ENCODE results near the gene FAM136A. TPM values are rescaled to one million over a fixed set of nuclear protein-coding genes. Genes with fewer than 3 reads are reported as not detected.

The FAM136A gene
- total RNA-seq = 10 to 100 TPM; 38.9 to 41.8 TPM
- polyA plus RNA-seq = 10 to 100 TPM; 43.2 to 45.3 (median 44.4) TPM
- total RNA-seq = 34.4 to 133 (median 68.1) reads per million in 6 experiments

DNA sequence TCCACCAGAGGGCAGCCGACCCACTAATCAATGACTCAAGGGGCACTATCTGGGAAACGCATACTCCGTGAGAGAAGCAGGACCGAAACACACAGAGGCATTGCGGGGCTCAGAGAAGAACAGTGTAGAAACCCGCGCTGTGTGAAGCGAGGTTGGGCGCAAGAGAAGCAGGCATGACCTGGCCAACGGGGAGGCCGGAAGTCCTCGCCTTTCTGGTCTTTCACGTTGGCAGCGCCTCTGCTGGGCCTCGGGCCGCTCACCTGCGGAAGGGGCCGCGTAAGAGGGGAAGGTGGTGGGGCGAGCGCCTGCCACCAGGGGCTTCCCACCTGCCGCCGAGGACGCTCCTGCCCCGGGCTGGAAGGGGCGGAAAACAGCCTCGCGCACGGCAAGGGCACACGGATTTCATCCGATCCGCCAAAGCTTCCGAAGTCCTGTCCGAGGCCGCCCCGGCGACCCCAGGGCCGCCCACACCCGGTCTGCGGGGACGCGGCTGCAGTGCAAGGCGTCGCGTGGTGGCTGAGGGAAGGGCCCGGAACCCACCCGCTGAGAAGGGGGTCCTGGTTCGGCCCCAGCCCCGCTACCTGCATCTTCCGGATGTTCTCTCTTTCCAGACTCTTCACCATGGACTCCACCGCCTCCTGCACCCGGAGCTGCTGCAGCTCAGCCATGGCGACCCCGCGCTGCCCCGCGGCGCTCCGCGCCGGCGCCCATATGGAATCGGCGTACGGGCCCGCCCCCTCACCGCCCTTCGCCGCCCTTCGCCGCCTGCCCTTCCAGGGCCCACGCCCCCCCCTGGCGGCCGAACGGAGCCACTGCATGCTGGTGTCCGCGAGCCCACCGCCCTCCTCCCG is at the start of gene FAM136A:
TSS of gene FAM136A (minus strand) at position 724 of the 851 bp plus-strand sequence. CDS start at position 668, 56 bp downstream.
- Mint-ChIP-seq H3K27ac (peak within 1 kb of the TSS; percentile 22 to 96 (median 93)), H3K4me3 (peak within 1 kb of the TSS; percentile 85 to 93 (median 90)), H3K36me3 (peaks cover 6 to 38% (median 12%) of the 10 kb centered on the region in 3 donors), H3K27me3 (no peaks in the 10 kb centered on the region), H3K4me1 (peaks cover 20 to 31% (median 24%) of the 10 kb centered on the region in 4 donors), H3K9me3 (no peaks in the 10 kb centered on the region)
- DNase-seq (peak; percentile 81 to 95 (median 90)), ATAC-seq (peak; percentile 90 to 91)
- POLR2A ChIA-PET = interaction anchor here (0.6 to 4.3 kb wide), 14 partner anchors 8 to 473 kb away, joined by 3 to 45 read pairs (median 4); partner anchors contain the start of genes C2orf42, MXD1, PCYOX1 and SNRPG

- H3K27ac Mint-ChIP-seq = no peak overlapping the region
- no peak overlapping the region for H3K4me3 Mint-ChIP-seq
- H3K36me3 Mint-ChIP-seq = no peaks in the 10 kb centered on the region
- no peaks in the 10 kb centered on the region for H3K4me1 Mint-ChIP-seq
- no peak for ATAC-seq
- H3K9me3 Mint-ChIP-seq = no peaks in the 10 kb centered on the region
- peaks cover 3 to 24% (median 10%) of the 10 kb centered on the region in 5 donors for H3K27me3 Mint-ChIP-seq
- no peak for DNase-seq
- POLR2A ChIA-PET = interaction anchor here (0.6 to 0.7 kb wide), 2 partner anchors 16 to 44 kb away, joined by 4 read pairs; no protein-coding TSS in a partner anchor
Observed at GRCh38 chr2:70349921-70350685, 48.2 kb upstream of the FAM136A start.

GRCh38 chr2:70347831-70348230 is 46.0 kb upstream of the FAM136A start:
- no peak overlapping the region for H3K27ac Mint-ChIP-seq
- H3K4me3 Mint-ChIP-seq = no peak overlapping the region
- no peaks in the 10 kb centered on the region for H3K36me3 Mint-ChIP-seq
- POLR2A ChIA-PET = no interaction called here
- no peak for DNase-seq
- no peaks in the 10 kb centered on the region for H3K4me1 Mint-ChIP-seq
- no peaks in the 10 kb centered on the region for H3K9me3 Mint-ChIP-seq
- peaks cover 3 to 23% (median 10%) of the 10 kb centered on the region in 5 donors for H3K27me3 Mint-ChIP-seq
- ATAC-seq = no peak

DNA sequence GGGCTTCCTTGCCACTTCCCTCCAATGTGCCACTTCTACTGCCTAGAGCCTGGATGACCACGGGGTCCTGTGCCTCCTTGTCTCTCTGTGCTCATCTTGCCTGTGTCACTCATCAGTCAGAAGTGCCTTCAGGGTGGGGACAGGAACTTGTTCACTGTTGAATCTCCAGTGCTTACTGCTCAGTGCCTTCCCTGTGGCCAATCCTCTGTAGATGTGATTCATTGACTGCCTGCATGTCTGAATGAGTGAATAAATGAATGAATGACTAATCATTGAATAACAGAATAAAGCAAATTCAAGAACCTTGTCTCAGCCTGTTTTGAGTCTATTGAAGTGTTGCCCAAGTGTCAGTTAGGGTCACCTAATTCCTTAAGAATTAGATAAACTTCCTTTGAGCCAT is 42.3 kb upstream of the FAM136A start:
- no peak for DNase-seq
- no peak overlapping the region for H3K4me3 Mint-ChIP-seq
- peaks cover 0 to 10% (median 7%) of the 10 kb centered on the region in 5 donors for H3K27me3 Mint-ChIP-seq
- H3K4me1 Mint-ChIP-seq = peaks cover 0 to 7% (median 2%) of the 10 kb centered on the region in 4 donors
- H3K27ac Mint-ChIP-seq = no peak overlapping the region
- H3K36me3 Mint-ChIP-seq = no peaks in the 10 kb centered on the region
- POLR2A ChIA-PET = no interaction called here
- ATAC-seq = no peak
- no peaks in the 10 kb centered on the region for H3K9me3 Mint-ChIP-seq

GRCh38 chr2:70341477-70341765 is 39.6 kb upstream of the FAM136A start:
- POLR2A ChIA-PET = no interaction called here
- no peak overlapping the region for H3K4me3 Mint-ChIP-seq
- ATAC-seq = no peak

DNA sequence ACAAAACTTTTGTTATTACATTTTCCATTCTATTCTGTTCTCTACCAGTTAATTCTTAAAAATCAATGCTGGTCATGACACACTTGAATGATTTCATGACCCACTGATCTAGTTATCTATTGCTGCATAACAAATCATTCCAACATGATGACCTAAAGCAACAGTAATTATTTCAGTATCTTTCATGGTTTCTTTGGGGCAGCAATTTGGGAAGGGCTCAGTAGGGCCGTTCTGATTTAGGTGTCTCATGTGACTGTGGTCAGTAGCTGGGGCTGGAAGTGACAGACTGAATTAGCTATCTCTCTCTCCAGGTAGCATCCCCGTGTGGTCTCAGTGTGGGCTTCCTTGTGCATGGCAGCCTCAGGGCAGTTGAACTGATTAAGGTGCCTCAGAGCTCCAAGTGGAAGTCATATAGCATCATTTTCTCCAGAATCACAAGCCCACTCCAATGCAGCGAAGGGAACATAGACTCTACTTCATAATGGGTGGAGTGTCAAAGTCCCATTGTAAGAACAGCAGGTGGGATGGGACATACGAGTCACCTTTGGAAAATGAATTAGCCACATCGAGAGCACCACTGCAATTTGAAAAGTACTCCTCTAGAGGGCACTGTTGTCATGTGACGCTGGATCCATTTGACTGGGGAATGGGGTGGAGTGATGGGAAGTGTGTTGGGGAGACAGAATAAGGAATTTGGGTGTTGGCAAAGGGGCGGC is 39.1 kb upstream of the FAM136A start:
- Mint-ChIP-seq H3K9me3 (no peaks in the 10 kb centered on the region), H3K27me3 (peaks cover 0 to 11% (median 3%) of the 10 kb centered on the region in 5 donors), H3K4me3 (no peak overlapping the region), H3K36me3 (no peaks in the 10 kb centered on the region), H3K27ac (peak overlapping the region in 1 of 10 donors; percentile 26), H3K4me1 (peaks cover 0 to 7% (median 2%) of the 10 kb centered on the region in 4 donors)
- POLR2A ChIA-PET = no interaction called here
- ATAC-seq = peak; percentile 50 to 53
- DNase-seq = peak in 9 of 10 donors; percentile 10 to 65 (median 43)

More at GRCh38 chr2:70341477-70341765, 39.6 kb upstream of the FAM136A start:
- Mint-ChIP-seq H3K9me3 (no peaks in the 10 kb centered on the region), H3K36me3 (no peaks in the 10 kb centered on the region), H3K27ac (peak overlapping the region in 1 of 10 donors; percentile 26), H3K27me3 (peaks cover 0 to 10% (median 5%) of the 10 kb centered on the region in 5 donors), H3K4me1 (peaks cover 0 to 7% (median 2%) of the 10 kb centered on the region in 4 donors)
- no peak for DNase-seq

DNA sequence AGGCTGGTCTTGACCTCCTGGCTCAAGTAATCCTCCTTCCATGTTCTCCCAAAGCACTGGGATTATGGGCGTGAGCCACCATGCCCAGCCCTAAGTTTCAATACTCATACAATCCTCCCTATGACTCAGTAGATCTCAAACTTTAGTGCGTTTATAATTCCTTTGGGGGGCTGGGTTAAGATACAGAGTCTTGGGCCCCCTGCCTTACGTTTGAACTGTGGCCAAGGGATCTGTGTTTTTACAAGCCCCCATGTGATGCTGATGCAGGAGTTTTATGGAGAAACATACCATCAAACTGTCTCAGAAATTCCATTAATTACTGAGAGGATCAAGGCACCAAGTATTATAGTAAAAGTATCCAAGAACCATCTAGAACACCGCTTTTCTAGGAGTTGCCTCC is 38.2 kb upstream of the FAM136A start:
- Mint-ChIP-seq H3K4me3 (no peak overlapping the region), H3K4me1 (peaks cover 0 to 7% (median 2%) of the 10 kb centered on the region in 4 donors), H3K36me3 (no peaks in the 10 kb centered on the region), H3K27ac (no peak overlapping the region), H3K27me3 (peaks cover 0 to 11% (median 3%) of the 10 kb centered on the region in 5 donors), H3K9me3 (no peaks in the 10 kb centered on the region)
- no peak for DNase-seq
- POLR2A ChIA-PET = no interaction called here
- ATAC-seq = no peak

GRCh38 chr2:70336552-70336951 is 34.7 kb upstream of the FAM136A start:
- Mint-ChIP-seq H3K27me3 (peaks cover 0 to 6% (median 3%) of the 10 kb centered on the region in 5 donors), H3K4me3 (no peak overlapping the region), H3K36me3 (no peaks in the 10 kb centered on the region), H3K9me3 (no peaks in the 10 kb centered on the region), H3K27ac (no peak overlapping the region), H3K4me1 (peaks cover 0 to 7% (median 1%) of the 10 kb centered on the region in 4 donors)
- no peak for ATAC-seq
- DNase-seq = no peak
- POLR2A ChIA-PET = no interaction called here

DNA sequence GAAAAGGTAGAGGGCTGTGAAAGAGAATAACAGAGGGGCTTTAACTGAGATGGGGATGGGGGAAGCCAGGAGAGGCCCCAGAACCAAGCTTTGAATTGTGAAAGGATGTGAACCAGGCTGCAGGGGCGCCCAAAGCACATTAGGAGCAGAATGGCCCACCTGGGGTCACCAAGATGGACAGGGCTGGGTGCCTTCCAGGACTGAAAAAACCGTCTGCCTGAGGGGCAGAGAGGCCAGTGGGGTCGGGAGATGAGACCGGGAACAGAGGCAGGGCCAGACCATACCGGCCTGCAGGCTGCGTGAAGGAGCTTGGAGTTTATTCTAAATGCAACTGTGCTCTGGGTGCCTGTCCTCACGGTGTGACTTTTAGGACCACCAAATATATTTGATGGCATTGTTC is 29.1 kb upstream of the FAM136A start:
- H3K9me3 Mint-ChIP-seq = no peaks in the 10 kb centered on the region
- no peak overlapping the region for H3K4me3 Mint-ChIP-seq
- ATAC-seq (no peak), DNase-seq (no peak)
- H3K27ac Mint-ChIP-seq = peak overlapping the region in 1 of 10 donors; percentile 50
- H3K4me1 Mint-ChIP-seq = no peaks in the 10 kb centered on the region
- peaks cover 0 to 2% (median 0%) of the 10 kb centered on the region in 5 donors for H3K27me3 Mint-ChIP-seq
- POLR2A ChIA-PET = no interaction called here
- no peaks in the 10 kb centered on the region for H3K36me3 Mint-ChIP-seq

GRCh38 chr2:70330476-70330875 is 28.6 kb upstream of the FAM136A start:
- Mint-ChIP-seq H3K9me3 (no peaks in the 10 kb centered on the region), H3K36me3 (no peaks in the 10 kb centered on the region), H3K4me3 (no peak overlapping the region), H3K27ac (peak overlapping the region in 1 of 10 donors; percentile 50), H3K27me3 (peaks cover 0 to 2% (median 0%) of the 10 kb centered on the region in 5 donors), H3K4me1 (no peaks in the 10 kb centered on the region)
- no peak for DNase-seq
- POLR2A ChIA-PET = no interaction called here
- no peak for ATAC-seq

DNA sequence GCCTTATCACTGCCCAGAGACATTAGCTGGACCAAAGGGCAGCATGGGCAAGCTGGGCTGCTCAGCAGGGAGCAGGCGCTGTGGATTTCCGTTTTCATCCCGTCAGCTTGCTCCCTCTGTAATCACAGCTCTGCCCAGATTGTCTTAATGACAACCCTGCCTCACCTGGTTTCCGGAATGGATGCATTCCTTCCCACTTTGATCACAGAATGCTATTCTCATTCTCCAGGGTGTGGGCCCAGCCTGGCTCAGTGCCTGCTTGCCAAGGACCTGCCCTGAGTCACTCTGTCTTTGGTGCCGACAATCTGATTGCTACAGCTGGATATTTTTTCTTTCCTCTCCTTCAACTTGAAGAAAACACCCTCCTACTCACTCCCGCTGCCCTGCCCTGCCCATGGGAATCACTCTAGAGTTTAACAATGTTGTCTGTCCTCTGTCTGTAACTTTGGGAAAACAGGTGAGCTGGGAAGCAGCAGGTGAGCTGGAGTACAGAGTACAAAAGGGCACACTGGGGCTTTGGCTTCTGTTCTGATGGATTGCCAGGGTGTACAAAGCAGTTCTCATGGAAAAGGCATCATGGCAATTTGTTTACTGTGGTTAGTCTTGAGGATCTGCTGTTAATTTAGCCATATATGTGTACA is 27.2 kb upstream of the FAM136A start:
- Mint-ChIP-seq H3K9me3 (no peaks in the 10 kb centered on the region), H3K4me3 (no peak overlapping the region), H3K4me1 (no peaks in the 10 kb centered on the region), H3K27ac (no peak overlapping the region), H3K36me3 (no peaks in the 10 kb centered on the region), H3K27me3 (peaks cover 0 to under 1% (median 0%) of the 10 kb centered on the region in 5 donors)
- POLR2A ChIA-PET = interaction anchor here (0.6 to 0.7 kb wide), 3 partner anchors 14 to 259 kb away, joined by 3 to 6 read pairs (median 3); no protein-coding TSS in a partner anchor
- no peak for ATAC-seq
- DNase-seq = no peak

DNA sequence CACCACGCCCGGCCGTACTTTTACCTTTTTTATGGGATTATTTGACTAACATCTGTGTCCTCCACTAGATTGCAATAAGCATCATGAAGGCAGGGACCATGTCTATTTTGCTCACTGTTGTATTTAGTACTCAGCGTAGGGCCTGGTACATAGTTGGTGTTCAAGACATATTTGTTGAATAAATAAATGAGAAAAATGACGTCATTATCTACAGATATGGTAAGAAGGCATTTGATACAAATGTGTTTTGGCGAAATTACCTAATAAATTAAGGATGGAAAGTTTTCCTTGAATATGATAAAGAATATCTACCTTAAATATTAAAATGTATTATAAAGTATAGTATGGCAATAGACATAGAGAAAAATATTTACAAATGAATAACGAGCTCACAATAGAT is 24.0 kb upstream of the FAM136A start:
- Mint-ChIP-seq H3K27ac (no peak overlapping the region), H3K9me3 (no peaks in the 10 kb centered on the region), H3K27me3 (peaks cover 0 to 8% (median 7%) of the 10 kb centered on the region in 5 donors), H3K4me1 (no peaks in the 10 kb centered on the region), H3K36me3 (no peaks in the 10 kb centered on the region), H3K4me3 (no peak overlapping the region)
- ATAC-seq = no peak
- no peak for DNase-seq
- POLR2A ChIA-PET = no interaction called here
